ENCODE results near the gene ST7.

The ST7 gene

GRCh38 chr7:117273814-117274225 is 320.5 kb downstream of the ST7 start:
- no peak for DNase-seq (ENCODE audit: low read depth)

GRCh38 chr7:117274951-117275350 is 321.6 kb downstream of the ST7 start:
- DNase-seq (ENCODE audit: low read depth), result peak; percentile 40

- DNase-seq (ENCODE audit: low read depth), result no peak
These were observed 324.3 kb downstream of the ST7 start for GRCh38 chr7:117277576-117277975.

GRCh38 chr7:117278040-117278439 is 324.7 kb downstream of the ST7 start:
- DNase-seq (ENCODE audit: low read depth), result no peak

GRCh38 chr7:117279203-117279602 is 325.9 kb downstream of the ST7 start:
- no peak for DNase-seq (ENCODE audit: low read depth)

Data from GM04504 (cell line).